HG02588 (cell line): ENCODE data around the gene SPAG16.

ENCODE experiments used
- ATAC-seq: cut with Tn5 transposase; IDR thresholded peaks from one replicate; pipeline ENCODE4 v1.9.1; 2021; ENCODE audit warnings: mild to moderate bottlenecking, moderate library complexity; ENCODE audit not compliant: unreplicated experiment

The SPAG16 gene

DNA sequence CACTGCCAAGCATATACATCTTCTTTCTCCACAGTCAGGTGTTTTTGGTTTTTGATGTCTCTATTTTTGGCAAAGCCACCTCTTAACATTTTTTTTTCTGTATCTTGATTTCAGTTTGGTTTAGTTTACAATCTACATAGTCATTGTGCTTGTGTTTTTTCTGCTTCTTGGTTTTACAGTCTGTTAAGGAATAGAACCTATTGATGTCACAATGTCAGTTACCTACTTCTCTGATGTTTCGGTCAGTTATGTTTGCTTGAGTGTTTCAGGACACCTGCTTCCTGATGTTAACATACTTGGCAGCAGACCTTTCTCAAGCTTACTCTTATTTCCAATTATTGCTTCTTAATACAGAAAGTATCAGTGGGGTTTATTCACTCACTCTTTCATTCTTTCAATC lies 253.3 kb downstream of the SPAG16 start:
- peak; percentile 62 for ATAC-seq

DNA sequence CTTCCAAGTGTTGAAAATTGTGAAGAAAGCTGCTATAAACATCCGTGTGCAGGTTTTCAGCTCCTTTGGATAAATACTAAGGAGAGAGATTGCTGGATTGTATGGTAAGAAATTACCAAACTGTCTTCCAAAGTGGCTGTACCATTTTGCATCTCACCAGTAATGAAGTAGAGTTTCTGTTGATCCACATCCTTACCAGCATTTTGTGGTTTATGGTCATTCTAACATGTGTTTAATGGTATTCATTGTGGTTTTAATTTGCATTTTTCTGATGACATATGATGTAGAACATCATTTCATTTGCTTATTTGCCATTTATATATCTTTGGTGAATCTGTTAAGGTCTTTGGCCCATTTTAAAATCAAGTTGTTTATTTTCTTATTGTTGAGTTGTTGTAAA lies 260.7 kb downstream of the SPAG16 start:
- no peak for ATAC-seq

DNA sequence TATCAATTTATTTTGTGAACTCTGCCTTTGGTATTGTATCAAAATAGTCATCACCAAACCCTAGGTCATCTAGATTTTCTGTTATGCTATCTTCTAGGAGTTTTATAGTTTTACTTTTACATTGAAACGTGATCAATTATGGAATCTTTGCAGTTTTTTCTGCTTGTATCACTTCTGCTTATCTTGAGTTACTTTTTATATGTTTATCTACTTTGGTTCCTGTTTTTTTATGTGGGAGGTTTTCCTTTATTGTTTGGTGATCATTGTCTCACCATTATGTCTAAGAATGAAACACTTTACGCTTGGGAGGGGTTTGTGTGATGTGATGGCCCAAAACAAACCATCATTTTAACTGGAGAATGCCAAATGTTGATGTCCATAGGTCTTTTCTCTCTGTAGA lies 261.2 kb downstream of the SPAG16 start:
- no peak for ATAC-seq

DNA sequence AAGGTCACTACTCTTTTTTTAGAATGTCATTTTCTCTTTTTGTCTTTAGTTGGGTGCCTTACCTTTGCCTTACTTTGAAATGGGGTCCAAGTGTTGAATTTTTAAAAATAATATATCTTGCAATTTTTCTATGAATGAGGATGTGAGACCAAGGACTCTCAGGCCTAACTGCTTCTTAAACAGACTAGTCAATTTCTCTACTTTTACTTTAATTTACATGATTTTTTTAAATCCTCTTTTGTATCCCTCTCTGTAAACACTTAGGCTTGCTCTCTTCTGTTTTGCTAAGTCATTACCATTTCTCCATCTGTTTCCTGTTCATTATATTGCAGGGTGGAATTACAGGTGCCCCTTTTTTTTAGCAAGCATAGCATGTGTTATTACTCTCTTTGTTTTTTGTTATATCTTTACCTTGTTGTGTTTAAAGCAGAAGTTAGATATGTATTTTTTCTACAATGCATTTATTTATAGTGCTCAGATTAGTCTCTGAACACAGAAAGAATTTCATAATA lies 261.8 kb downstream of the SPAG16 start:
- ATAC-seq, result no peak

- ATAC-seq, result no peak
Measured at GRCh38 chr2:213551526-213551925, 267.3 kb downstream of the SPAG16 start.

DNA sequence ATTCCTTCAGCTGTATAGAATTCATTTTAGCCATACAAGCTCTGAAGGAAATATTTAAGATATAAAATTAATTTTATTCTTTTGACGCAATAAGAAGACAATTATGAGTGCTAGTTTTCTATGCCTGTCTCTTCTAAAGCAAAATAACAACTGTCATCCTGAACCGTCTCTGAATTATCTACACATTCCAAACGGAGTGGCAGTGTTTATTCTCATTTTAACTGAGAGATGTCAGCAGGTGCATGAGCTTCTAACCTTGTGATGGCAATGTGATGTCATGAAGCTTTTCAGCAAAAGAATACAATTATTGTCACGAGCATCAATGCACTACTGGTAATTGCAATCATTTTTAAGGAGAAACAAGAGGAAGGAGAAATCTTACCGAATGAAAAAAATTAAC lies 274.8 kb downstream of the SPAG16 start:
- ATAC-seq, result no peak

- ATAC-seq, result no peak
Measured at GRCh38 chr2:213561759-213562158, 277.5 kb downstream of the SPAG16 start.

- ATAC-seq, result no peak
Measured at GRCh38 chr2:213562539-213563180, 278.4 kb downstream of the SPAG16 start.

GRCh38 chr2:213566846-213567245 lies 282.6 kb downstream of the SPAG16 start:
- no peak for ATAC-seq

GRCh38 chr2:213609570-213610170 lies 325.4 kb downstream of the SPAG16 start:
- ATAC-seq, result no peak

GRCh38 chr2:213627054-213627710 lies 342.9 kb downstream of the SPAG16 start:
- ATAC-seq, result peak; percentile 55

- peak; percentile 42 for ATAC-seq
Measured at GRCh38 chr2:213627835-213628460, 343.7 kb downstream of the SPAG16 start.

GRCh38 chr2:213640738-213641425 lies 356.6 kb downstream of the SPAG16 start:
- ATAC-seq, result no peak

GRCh38 chr2:213644926-213645325 lies 360.7 kb downstream of the SPAG16 start:
- ATAC-seq, result no peak

GRCh38 chr2:213649176-213649575 lies 364.9 kb downstream of the SPAG16 start:
- ATAC-seq, result no peak

DNA sequence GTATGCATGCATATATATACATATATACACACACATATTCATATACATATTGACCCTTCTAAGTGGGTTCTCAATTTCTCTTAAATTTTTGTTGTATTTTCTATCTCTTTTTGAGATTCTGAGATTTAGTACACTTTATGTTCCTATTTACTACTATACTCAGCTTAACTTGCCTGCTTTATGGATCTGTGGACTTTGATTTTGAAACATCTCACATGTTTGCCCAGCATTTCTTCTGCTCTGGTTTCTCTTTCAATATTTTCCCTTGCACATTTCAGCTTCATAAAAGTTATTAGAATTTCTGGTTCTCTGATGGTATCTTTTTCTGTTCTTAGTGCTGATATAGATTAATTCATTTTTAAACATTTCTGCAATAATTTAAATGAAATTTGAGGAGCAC lies 380.6 kb downstream of the SPAG16 start:
- ATAC-seq, result no peak

GRCh38 chr2:213669657-213670056 lies 385.4 kb downstream of the SPAG16 start:
- no peak for ATAC-seq

GRCh38 chr2:213678437-213679218 lies 394.4 kb downstream of the SPAG16 start:
- no peak for ATAC-seq

DNA sequence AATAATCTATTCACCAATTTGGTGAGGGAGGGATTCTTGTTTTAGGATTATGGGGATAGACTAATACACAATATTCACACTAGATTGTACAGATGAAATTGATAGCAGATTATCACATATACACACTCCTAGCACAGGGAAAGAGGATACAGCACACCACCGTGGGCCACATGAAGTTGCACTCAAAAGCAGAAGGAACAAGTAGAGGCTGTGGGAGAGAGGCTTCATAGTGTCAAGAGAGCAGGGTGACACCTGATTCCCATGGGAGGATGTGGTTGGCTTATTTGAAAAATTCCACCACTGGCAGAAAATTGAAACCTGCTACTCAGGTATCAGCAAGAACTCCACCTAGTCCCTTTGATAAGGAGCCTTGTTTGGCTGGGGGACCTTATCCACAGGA lies 395.6 kb downstream of the SPAG16 start:
- no peak for ATAC-seq

DNA sequence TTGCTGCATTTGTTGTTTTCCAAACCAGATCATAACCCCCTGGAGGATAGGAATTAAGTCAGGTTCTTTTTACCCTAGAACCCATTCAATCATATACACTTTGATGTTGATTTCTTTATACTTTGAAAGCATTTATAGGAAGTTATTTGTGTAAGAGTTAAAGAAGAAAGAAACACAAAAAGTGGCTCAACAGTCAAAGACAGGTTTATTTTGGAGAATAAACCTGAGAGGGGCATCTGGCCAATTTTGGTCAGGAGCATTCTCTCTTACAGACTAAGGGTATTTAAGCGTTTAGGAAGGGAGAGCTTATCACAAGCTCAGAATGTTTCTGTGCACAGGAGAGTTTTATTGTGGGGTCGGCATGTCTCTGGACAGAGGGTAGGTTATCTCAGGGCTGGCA lies 398.0 kb downstream of the SPAG16 start:
- ATAC-seq, result no peak
